ENCODE data around the gene OGFOD2. TPM values are rescaled to one million over a fixed set of nuclear protein-coding genes. Genes with fewer than 3 reads are reported as not detected.

The OGFOD2 gene
- total RNA-seq, 1 experiment from 2014 or later = 35.6 TPM

DNA sequence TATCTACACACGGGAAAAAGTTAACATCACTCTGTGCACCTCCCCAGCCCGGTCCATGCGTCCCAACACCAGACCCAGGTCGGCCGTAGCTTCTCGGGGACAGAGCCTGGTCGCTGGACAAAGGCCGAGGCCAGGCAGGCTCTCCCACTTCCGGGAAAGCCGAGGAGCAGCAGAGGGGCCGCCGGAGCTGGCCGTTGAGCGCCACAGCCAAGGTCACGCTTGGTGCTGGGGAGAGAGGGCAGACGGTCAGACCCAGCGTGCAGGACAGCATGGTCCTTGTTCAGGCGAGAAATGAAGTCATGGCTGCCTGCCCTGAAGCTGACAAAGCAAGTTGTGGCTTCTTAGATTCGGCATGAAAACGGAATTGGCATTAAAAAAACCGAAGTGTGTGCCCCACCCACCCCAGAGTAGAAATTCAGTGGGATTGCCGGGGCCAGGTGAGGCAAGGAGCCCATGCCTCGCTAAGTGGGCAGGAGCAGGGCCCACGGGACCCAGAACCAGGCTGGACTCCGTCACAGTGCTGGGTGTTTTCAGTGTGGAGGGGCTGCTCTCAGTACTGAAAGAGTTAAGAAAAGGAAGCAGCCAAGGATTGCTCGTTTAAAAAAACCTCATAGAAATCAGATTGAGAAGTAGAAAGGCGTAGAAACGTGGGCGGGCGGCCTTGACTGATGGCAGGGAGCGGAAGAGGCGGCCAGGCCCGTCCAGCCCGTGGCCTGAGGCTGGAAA lies 9.7 kb downstream of the OGFOD2 start:
- no peaks in the 10 kb centered on the region for H3K27me3 ChIP-seq (ENCODE audit: low read length)
- ATAC-seq (no peak), DNase-seq (no peak)
- H3F3A ChIP-seq (ENCODE audit: low read length, unreplicated experiment) = no peaks in the 10 kb centered on the region
- no peaks in the 10 kb centered on the region for H3K9me2 ChIP-seq (replicated peaks; ENCODE audit: low read length)
- no peak overlapping the region for H3K9ac ChIP-seq (ENCODE audit: low read length)
- peaks cover 34% of the 10 kb centered on the region for H3K79me2 ChIP-seq (ENCODE audit: low read length)
- intact Hi-C loops (cut with micrococcal nuclease) = no loop called here
- no peak overlapping the region for H2AFZ ChIP-seq (ENCODE audit: low read length)
- peaks cover 14% of the 10 kb centered on the region for H3K4me1 ChIP-seq (ENCODE audit: insufficient read depth, low read length)
- no peaks in the 10 kb centered on the region for H4K20me1 ChIP-seq (ENCODE audit: low read length)
- no peak overlapping the region for H3K4me3 ChIP-seq (ENCODE audit: low read length)
- H3K4me2 ChIP-seq (ENCODE audit: low read length) = no peak overlapping the region
- H3K36me3 ChIP-seq (ENCODE audit: low read depth, low read length) = peaks cover 2% of the 10 kb centered on the region; the same call in 1 of the 2 replicates
- H3K27ac ChIP-seq (ENCODE audit: low read length) = no peak overlapping the region
- no peak for TF ChIP-seq EZH2phosphoT487 (IDR thresholded peaks at IDR 0.05; ENCODE audit: borderline replicate concordance, low read length)
- TF ChIP-seq, protein P1, sequence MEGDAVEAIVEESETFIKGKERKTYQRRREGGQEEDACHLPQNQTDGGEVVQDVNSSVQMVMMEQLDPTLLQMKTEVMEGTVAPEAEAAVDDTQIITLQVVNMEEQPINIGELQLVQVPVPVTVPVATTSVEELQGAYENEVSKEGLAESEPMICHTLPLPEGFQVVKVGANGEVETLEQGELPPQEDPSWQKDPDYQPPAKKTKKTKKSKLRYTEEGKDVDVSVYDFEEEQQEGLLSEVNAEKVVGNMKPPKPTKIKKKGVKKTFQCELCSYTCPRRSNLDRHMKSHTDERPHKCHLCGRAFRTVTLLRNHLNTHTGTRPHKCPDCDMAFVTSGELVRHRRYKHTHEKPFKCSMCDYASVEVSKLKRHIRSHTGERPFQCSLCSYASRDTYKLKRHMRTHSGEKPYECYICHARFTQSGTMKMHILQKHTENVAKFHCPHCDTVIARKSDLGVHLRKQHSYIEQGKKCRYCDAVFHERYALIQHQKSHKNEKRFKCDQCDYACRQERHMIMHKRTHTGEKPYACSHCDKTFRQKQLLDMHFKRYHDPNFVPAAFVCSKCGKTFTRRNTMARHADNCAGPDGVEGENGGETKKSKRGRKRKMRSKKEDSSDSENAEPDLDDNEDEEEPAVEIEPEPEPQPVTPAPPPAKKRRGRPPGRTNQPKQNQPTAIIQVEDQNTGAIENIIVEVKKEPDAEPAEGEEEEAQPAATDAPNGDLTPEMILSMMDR (conservative IDR thresholded peaks at IDR 0.05; ENCODE audit: low read depth, low read length) = no peak
- no peak for TF ChIP-seq EZH2 (IDR thresholded peaks at IDR 0.05; ENCODE audit: low read length, unreplicated experiment)
- POLR2A ChIA-PET (ENCODE audit: unreplicated experiment) = no interaction called here
- no TSS peak for BruUV-seq (replicated peaks)
- CTCF ChIA-PET = interaction anchor here (0.7 kb wide), 1 partner anchor 131 kb away, joined by 5 read pairs; no protein-coding TSS in a partner anchor
- no peaks in the 10 kb centered on the region for H3K9me3 ChIP-seq (ENCODE audit: low read length)

DNA sequence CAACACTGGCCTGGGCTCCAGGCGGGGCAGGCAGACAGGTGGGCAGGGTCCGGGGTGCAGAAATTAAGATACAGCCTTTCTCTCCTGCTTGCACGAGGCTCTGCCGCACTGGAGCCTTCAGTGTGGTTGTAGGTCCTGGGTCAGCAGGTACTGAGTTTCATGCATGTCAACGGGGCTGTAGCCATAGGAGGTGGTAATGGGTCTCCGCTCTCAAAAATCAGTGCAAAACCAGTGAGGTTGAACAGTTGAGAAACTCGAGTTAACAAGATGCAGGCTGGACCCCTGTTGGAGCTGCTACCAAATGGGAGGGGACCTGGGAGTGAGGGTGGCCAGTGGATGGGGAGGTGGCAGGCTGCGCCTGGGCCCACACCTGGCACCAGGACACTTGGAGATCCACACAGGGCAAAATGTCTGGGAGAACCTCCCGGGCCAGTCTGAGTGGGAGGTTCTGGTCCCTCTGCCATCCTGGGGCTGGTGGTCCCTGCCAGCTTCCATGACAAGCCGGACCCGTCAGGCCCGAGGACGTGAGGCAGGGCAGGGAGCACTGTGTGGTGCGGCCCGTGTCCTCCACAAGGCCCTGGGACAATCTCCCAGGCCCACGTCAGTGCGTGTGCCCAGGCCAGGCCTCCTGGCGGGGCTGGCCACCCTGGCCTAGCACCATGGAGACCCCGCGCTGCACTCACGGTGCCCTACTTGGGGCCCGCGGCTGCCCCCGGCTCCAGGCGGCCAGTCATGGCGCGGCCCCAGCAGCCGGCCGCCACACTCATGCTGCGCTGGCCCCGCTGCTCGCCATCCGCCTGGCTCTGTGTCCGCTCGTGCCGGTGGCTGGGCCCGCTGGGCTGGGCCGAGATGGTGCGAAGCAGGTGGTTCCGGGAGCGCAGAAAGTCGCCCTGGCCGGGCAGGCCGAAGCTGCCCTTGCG lies 10.6 kb downstream of the OGFOD2 start:
- Histone ChIP-seq H3K27ac (ENCODE audit: low read length) (no peak overlapping the region), H3F3A (ENCODE audit: low read length, unreplicated experiment) (no peaks in the 10 kb centered on the region), H3K36me3 (ENCODE audit: low read depth, low read length) (peaks cover 2% of the 10 kb centered on the region; the same call in 1 of the 2 replicates), H3K9ac (ENCODE audit: low read length) (no peak overlapping the region), H3K27me3 (ENCODE audit: low read length) (no peaks in the 10 kb centered on the region), H3K4me2 (ENCODE audit: low read length) (no peak overlapping the region), H3K4me1 (ENCODE audit: insufficient read depth, low read length) (peaks cover 12% of the 10 kb centered on the region), H3K9me3 (ENCODE audit: low read length) (no peaks in the 10 kb centered on the region), H3K9me2 (replicated peaks; ENCODE audit: low read length) (no peaks in the 10 kb centered on the region), H3K79me2 (ENCODE audit: low read length) (peaks cover 27% of the 10 kb centered on the region), H3K4me3 (ENCODE audit: low read length) (no peak overlapping the region), H2AFZ (ENCODE audit: low read length) (no peak overlapping the region), H4K20me1 (ENCODE audit: low read length) (no peaks in the 10 kb centered on the region)
- TF ChIP-seq EZH2 (IDR thresholded peaks at IDR 0.05; ENCODE audit: low read length, unreplicated experiment) (no peak), EZH2phosphoT487 (IDR thresholded peaks at IDR 0.05; ENCODE audit: borderline replicate concordance, low read length) (no peak)
- TF ChIP-seq, protein P1 (conservative IDR thresholded peaks at IDR 0.05; ENCODE audit: low read depth, low read length) = no peak
- ChIA-PET POLR2A (ENCODE audit: unreplicated experiment) (interaction anchor here (0.6 kb wide), 1 partner anchor 253 kb away, joined by 4 read pairs; no protein-coding TSS in a partner anchor), CTCF (no interaction called here)
- DNase-seq (no peak), ATAC-seq (no peak)
- intact Hi-C loops (cut with micrococcal nuclease) = no loop called here
- BruUV-seq (replicated peaks) = no TSS peak
